Subcutaneous abdominal adipose tissue (tissue), 5 donors: ENCODE data around the gene MED25.

ENCODE experiments used
- H3K27ac ChIP-seq: one replicate; pipeline ENCODE4 v1.7.0; 2013; ENCODE audit warnings: low read depth, mild to moderate bottlenecking, inconsistent platforms, low read length, moderate library complexity
- H3K27me3 ChIP-seq, 5 donors: one replicate each; pipeline ENCODE4 v1.7.0; 2013; ENCODE audit warnings: low read length in 5 of 5, inconsistent platforms in 1 of 5; ENCODE audit not compliant: control insufficient read depth in 5 of 5, insufficient read depth in 4 of 5
- H3K36me3 ChIP-seq, 5 donors: one replicate each; pipeline ENCODE4 v1.7.0; 2013; ENCODE audit warnings: low read length in 5 of 5; ENCODE audit not compliant: control insufficient read depth in 5 of 5, insufficient read depth in 5 of 5
- H3K4me1 ChIP-seq, 5 donors: one replicate each; pipeline ENCODE4 v1.7.0; 2013; ENCODE audit warnings: low read length in 5 of 5, mild to moderate bottlenecking in 3 of 5, moderate library complexity in 1 of 5; ENCODE audit not compliant: control insufficient read depth in 5 of 5, insufficient read depth in 5 of 5
- H3K4me3 ChIP-seq, 5 donors: one replicate each; pipeline ENCODE4 v1.7.0; 2013; ENCODE audit warnings: low read length in 5 of 5, low read depth in 1 of 5
- H3K9ac ChIP-seq, 5 donors: one replicate each; pipeline ENCODE4 v1.7.0; 2013; ENCODE audit warnings: low read length in 5 of 5, mild to moderate bottlenecking in 4 of 5, moderate library complexity in 3 of 5
- H3K9me3 ChIP-seq, 5 donors: one replicate each; pipeline ENCODE4 v1.7.0; 2013; ENCODE audit warnings: low read length in 5 of 5; ENCODE audit not compliant: control insufficient read depth in 5 of 5
- donor health status: healthy.
- donor health status: healthy.
- donor health status: healthy.
- donor health status: healthy.
- donor health status: healthy.

MED25 gene

GRCh38 chr19:49837425-49837824 is 19.3 kb downstream of the MED25 start:
- Histone ChIP-seq H3K4me1 (peaks cover 0 to 3% (median 0%) of the 10 kb centered on the region in 5 donors), H3K27me3 (no peaks in the 10 kb centered on the region), H3K36me3 (peaks cover 0 to 79% (median 74%) of the 10 kb centered on the region in 5 donors), H3K9me3 (no peaks in the 10 kb centered on the region), H3K27ac (no peak overlapping the region), H3K4me3 (no peak overlapping the region), H3K9ac (no peak overlapping the region)

DNA sequence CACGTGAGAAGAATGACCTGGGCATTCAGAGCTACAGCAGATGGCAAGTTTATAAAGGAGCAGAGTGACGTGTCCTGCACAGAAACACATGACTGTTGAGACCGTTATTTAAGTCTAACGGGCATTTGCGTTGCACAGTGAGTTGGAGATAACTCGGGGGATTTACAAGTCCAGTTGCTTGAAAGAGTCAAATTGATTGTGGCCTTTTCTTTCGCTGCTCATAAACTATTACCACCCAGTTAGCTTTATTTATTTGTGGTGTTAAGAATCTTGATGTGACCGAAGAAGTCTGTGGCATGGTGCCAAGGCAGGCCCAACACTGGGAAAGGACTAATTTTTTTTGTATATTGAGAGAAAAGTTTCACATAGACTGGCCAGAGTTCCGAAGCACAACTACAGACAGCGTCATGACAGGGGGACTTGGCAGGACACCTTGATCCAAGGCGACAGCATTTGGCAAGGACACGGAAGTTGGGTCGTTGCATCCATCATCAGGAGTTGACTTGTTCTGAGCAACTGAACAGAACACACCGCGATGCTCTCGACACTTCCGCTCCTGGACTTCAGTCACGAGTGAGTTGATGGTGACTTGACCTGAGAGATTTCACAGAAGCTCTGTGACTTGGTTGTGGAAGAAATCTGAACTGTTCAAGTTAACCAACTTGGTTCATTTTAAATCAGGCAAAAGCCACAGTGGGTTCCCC is 20.9 kb downstream of the MED25 start:
- H3K4me1 ChIP-seq = peaks cover 0 to 3% (median 0%) of the 10 kb centered on the region in 5 donors
- no peaks in the 10 kb centered on the region for H3K9me3 ChIP-seq
- no peak overlapping the region for H3K4me3 ChIP-seq
- H3K27me3 ChIP-seq = no peaks in the 10 kb centered on the region
- H3K27ac ChIP-seq = no peak overlapping the region
- peaks cover 0 to 64% (median 58%) of the 10 kb centered on the region in 5 donors for H3K36me3 ChIP-seq
- no peak overlapping the region for H3K9ac ChIP-seq

- Histone ChIP-seq H3K36me3 (peaks cover 0 to 57% (median 51%) of the 10 kb centered on the region in 5 donors), H3K9me3 (no peaks in the 10 kb centered on the region), H3K27me3 (no peaks in the 10 kb centered on the region), H3K4me1 (peaks cover 0 to 3% (median 0%) of the 10 kb centered on the region in 5 donors), H3K4me3 (no peak overlapping the region), H3K9ac (no peak overlapping the region), H3K27ac (no peak overlapping the region)
These were observed 21.6 kb downstream of the MED25 start for GRCh38 chr19:49839713-49840112.

DNA sequence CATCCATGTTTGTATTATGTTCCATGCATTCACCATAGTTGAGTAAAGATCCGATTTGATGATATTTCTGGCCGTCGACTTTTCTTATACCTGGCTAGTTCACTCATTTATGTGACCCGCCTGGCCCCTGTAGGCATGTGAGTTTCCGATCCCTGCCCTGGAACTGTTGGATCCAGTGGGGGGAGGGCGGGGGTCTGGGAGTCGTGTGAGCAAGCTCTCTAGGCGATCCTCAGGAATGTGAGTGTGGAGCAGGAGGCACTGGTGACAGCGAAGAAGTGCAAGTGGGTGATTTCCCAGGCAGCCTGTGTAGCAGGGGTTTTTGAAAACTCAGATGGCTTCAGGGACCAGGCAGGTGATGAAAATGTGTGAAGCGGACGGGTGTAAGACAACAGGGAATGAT is 22.2 kb downstream of the MED25 start:
- Histone ChIP-seq H3K27ac (no peak overlapping the region), H3K9me3 (no peaks in the 10 kb centered on the region), H3K9ac (no peak overlapping the region), H3K4me3 (no peak overlapping the region), H3K36me3 (peaks cover 0 to 51% (median 45%) of the 10 kb centered on the region in 5 donors), H3K27me3 (no peaks in the 10 kb centered on the region), H3K4me1 (peaks cover 0 to 3% (median 0%) of the 10 kb centered on the region in 5 donors)

DNA sequence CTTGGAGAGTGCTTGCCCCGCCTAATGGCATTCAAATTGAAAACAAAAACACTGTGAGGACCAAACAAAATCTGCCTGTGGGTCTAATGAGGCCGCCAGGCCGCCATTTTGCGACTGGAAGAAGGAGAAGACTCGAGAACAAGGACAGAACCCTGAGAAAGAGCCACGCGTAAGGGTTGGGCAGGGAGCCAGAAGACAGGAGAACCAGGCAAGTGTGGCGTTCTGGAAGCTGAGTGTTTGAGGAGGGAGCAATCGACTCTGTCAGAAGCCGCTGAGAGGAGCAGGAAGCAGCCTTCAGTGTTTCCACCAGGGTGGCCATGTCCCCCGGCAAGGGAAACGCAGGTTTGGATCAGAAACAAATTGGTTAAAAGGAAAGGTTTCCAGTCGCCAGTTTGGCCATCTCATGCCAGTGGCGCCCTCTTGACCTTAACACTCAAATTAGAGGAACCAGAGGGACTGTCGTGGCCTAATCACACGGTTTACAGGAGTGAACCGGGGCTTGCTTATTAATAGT is 22.7 kb downstream of the MED25 start:
- Histone ChIP-seq H3K27me3 (no peaks in the 10 kb centered on the region), H3K9me3 (no peaks in the 10 kb centered on the region), H3K9ac (no peak overlapping the region), H3K36me3 (peaks cover 0 to 47% (median 40%) of the 10 kb centered on the region in 5 donors), H3K4me3 (no peak overlapping the region), H3K27ac (no peak overlapping the region), H3K4me1 (peaks cover 0 to 3% (median 0%) of the 10 kb centered on the region in 5 donors)

DNA sequence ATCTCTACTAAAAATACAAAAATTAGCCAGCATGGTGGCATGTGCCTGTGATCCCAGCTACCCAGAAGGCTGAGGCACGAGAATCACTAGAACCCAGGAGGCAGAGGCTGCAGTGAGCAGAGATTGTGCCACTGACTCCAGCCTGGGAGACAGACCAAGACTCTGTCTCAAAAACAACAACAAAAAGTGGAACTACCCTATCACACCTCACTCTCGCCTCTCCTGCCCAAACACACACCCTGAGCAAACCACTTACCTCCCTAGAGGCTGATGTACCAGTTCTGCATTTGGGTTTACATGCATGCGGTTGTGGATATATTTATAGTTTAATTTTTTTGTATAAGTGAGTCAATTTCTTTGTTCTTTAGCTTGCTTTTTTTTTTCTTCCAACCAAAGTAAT is 25.2 kb downstream of the MED25 start:
- Histone ChIP-seq H3K9ac (no peak overlapping the region), H3K27ac (no peak overlapping the region), H3K9me3 (no peaks in the 10 kb centered on the region), H3K27me3 (no peaks in the 10 kb centered on the region), H3K4me3 (no peak overlapping the region), H3K36me3 (peaks cover 0 to 24% (median 16%) of the 10 kb centered on the region in 5 donors), H3K4me1 (no peaks in the 10 kb centered on the region)

- Histone ChIP-seq H3K4me1 (no peaks in the 10 kb centered on the region), H3K27me3 (no peaks in the 10 kb centered on the region), H3K9ac (no peak overlapping the region), H3K4me3 (no peak overlapping the region), H3K36me3 (peaks cover 0 to 13% (median 6%) of the 10 kb centered on the region in 5 donors), H3K9me3 (peaks cover 0 to 5% (median under 1%) of the 10 kb centered on the region in 5 donors), H3K27ac (no peak overlapping the region)
These were observed 26.3 kb downstream of the MED25 start for GRCh38 chr19:49844138-49845095.

GRCh38 chr19:49845414-49845813 is 27.3 kb downstream of the MED25 start:
- Histone ChIP-seq H3K27ac (no peak overlapping the region), H3K4me1 (peaks cover 0 to 7% (median 5%) of the 10 kb centered on the region in 5 donors), H3K27me3 (no peaks in the 10 kb centered on the region), H3K9me3 (peaks cover 0 to 7% (median 3%) of the 10 kb centered on the region in 5 donors), H3K9ac (no peak overlapping the region), H3K36me3 (peaks cover 0 to 5% (median 0%) of the 10 kb centered on the region in 5 donors), H3K4me3 (no peak overlapping the region)

DNA sequence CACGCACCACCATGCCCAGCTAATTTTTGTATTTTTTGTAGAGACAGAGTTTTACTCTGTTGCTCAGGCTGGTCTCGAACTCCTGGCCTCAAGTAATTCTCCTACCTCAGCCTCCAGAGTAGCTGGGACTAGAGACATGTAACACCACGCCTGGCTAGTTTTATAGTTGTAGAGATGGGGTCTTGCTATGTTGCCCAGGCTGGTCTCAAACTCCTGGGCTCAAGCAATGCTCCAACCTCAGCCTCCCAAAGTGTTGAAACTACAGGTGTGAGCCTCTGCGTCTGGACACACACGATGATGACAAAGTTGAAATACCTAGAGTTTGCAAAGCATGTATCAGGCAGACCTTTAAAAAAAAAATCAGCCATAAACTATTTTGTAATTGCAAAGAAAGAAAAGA is 28.3 kb downstream of the MED25 start:
- H3K27me3 ChIP-seq = no peaks in the 10 kb centered on the region
- peaks cover 0 to 12% (median 5%) of the 10 kb centered on the region in 5 donors for H3K4me1 ChIP-seq
- no peaks in the 10 kb centered on the region for H3K36me3 ChIP-seq
- H3K27ac ChIP-seq = no peak overlapping the region
- H3K9ac ChIP-seq = no peak overlapping the region
- no peak overlapping the region for H3K4me3 ChIP-seq
- H3K9me3 ChIP-seq = peaks cover 0 to 7% (median 3%) of the 10 kb centered on the region in 5 donors
